Measurements from ENCODE around the gene HPGDS.
"Not testable (repeated sequence)": the region's sequence is repeated elsewhere in the genome, so short reads cannot be mapped to it uniquely, and the experiment has no call there.

Gene HPGDS

DNA sequence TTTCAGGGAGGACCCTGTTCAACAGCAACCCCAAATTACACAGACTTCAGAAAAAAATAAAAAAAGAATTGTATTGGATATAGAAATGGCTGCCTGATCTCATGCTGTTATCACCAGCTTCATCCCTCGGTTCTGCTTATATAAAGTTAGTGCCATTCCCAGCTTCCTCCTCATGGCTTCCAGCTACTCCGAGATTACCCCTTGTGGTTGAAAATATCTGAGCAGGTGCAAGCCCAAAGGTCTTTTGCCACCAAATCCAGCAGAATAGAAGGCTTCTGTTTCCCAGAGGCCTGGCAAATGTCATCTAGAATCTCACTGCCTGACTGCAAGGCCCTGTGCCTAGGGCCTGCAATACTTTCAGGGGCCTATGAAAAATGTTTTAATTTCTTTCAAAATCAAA, 13.8 kb upstream of the HPGDS start:
- no peak for DNase-seq

DNA sequence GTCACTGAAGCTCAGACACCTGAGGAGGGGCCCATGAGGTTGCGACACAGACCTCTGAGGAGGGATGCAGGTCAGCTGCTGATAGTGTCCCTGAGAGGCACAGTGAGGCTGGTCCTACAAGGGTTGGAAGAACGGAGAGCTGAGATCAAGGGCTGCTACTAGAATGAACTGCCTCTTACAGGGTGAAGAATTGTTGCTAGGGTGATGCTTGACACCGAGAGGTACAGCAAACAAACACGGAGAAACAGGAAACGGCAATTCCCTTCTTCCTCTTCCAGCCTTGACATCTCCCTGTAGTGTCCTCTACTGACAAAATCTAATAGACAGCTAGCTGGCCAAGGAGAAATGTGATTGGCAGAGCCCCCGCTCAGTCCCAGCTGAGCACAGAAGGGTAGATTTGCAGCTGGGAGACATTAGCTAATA, 11.8 kb upstream of the HPGDS start:
- DNase-seq = no peak

DNA sequence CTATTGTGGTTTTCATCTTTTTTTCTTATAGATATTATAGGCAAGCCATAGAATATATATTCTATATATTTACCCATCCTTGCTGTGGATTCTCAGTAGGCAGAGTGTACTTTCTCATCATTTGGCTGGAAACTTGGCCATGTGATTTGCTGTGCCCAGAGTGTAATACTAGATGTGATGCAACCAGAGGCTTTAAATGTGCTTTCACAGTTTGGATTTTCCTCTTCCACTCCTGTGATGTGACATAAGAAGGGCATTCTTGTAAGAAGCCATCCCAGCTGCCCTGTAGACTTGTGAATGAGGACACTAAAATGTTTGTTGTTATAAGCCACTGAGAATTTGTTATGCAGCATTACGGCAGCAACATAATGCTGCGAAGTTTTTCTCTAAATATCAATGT, 10.4 kb upstream of the HPGDS start:
- no peak for DNase-seq

DNA sequence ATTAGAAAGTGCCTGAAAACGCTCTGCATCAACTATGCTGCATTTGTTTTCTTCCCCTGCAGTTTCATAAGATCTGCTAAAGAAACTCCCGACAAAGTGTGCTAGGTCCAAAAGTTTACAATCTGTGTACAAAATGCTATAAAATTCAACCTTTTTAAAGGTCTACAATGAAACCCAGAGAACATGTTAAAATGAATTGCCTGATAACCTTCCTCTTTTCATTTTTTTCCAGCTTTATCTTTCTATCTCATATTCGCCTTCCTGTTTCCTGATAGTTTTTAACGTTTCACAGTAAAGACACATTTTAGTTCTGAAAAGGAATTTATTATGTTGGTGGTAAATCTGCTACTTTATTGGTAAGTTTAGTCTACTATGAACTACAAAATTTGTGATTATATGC, 9.5 kb upstream of the HPGDS start:
- no peak for DNase-seq

DNA sequence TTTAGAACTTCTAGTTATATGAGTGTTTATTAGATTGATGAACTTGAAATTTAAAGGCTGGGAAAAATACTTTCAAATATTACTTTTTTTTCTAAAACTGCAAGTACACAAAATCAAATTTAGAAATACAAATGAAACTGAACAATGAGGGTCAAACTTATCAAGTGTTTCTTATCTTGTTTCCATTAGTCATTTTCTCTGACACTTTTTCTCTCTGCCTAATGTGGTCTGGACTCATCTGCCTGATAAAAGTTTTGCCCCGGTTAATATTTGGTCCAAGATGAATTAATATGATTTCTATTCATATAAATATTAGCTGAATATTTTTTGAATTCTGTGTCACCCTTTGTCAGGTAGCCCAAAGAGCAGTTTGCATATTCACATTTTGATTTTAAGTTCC, 8.7 kb upstream of the HPGDS start:
- no peak for DNase-seq

DNA sequence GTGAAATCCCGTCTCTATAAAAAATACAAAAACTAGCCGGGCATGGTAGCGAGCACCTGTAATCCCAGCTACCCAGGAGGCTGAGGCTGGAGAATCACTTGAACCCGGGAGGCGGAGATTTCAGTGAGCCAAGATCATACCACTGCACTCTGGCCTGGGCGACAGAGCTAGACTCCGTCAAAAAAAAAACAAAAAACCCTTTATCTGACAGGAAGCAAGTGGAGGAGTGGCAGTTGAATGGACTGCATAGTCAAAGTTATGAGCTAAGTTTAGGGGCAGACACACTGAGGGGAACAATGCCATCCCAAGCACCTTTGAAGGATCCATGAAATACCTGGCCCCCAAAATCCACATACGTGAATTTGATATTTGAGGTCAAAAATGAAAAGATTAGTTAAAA, 7.5 kb upstream of the HPGDS start:
- DNase-seq = no peak

DNA sequence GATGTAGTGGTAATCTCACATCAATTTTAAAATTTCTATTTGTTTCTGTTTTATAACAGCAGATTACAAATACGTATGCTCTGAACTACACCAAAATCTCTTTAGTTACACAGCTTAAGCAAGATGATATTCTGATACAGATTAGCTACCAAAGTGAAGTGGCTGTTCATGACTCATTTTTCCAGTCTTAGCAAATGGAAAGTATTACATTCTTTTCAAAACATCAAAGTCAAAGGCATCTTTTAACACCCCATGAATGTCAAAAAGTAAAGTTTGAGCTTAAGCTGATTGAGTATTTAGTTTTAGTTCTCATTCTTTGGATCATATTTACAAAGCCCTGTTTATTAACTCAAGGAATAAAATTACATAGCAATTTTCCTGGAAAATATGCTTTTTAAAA, 6.6 kb upstream of the HPGDS start:
- DNase-seq = no peak

DNA sequence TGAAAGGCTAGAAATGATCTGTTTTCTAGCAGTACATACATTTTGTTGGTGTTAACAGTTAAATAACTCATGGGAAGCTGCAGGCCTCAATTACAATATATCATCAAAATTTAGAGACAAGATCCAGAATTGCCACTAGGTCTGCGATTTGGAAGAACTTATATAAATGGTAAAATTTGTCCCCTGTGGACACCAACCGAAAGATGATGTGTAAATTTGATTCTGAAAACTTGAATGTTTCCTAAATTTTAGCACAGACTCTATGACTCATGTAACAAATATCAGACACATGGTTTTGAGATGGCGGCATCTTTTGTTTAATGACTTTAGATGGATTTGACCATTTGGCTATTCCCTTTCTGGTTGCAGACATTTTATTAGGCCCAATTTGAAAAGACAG, 6.0 kb upstream of the HPGDS start:
- no peak for DNase-seq

DNA sequence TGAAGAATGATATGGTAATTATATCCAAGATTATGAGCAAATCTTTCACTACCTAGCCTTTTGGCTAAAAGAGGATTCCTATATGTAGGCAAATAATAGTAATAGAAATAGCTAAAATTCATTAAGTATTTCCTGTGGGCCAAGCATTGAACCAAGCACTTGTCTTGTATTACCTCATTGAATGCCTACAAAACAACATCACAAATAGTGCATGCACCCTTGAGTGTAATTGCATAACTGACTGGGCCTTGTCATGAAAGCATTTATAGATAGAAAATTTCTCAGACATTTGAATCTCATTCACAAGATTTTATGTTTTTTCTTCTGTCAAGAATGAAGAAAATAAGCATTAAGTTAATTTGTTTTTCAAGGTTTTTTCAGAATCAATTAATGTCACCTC, 3.9 kb upstream of the HPGDS start:
- no peak for DNase-seq

DNA sequence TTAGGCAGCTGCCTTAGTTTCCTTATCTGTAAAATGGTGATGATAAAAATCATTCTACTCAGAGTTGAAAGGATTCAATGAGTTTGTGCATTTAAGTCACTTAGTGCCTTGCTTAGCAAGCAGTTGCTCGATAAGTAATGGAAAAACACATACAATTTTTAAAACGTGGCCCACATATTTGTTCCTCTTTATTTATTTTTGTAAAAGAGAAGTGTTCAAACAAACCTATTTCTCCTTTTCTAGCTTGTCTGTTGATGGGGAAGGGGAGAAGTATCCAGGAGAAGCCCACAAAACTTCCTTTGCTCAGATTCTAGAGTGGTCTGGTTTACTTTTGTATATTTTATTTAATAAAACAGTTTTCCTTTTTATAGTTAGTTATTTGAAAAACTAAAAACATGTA, 3.3 kb upstream of the HPGDS start:
- DNase-seq = no peak

DNA sequence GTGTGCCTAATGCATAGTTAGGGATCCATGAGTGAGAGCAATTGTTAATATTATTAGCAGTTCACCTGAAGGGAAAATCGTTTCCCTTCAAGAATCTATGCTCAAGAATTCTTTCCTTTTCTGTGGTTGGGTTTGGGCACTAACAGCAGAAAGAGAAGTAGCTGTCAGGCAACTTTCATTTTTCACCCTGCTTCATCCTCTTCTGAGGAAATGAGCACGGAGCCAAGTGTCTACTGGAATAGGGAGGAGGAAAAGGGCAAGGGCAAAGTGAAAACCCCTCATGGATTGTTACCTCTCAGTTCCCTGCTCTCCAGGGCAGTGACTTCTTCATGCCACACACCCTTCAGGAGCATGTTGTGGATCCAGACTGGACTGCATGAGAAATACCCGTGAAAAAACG, 2.6 kb upstream of the HPGDS start:
- no peak for DNase-seq

DNA sequence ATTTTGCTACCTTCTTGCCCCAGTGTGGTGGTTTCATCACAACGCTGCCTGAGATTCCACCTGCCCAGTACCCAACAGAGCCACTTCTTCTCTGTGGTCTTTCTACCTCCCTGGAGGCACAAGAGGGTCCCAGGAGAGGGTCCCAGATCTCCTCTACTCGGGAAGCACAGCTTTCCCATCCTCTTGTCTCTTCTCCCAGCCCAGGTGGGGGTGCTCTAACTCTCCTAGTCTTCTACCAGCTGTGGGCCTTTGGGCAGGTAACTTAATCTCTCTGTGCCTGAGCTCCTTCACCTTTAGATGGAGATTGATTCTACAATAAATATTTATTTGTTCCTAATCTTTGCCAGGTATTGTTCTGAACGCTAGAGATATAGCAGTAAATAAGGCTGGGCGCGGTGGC, 1.8 kb upstream of the HPGDS start:
- no peak for DNase-seq

DNA sequence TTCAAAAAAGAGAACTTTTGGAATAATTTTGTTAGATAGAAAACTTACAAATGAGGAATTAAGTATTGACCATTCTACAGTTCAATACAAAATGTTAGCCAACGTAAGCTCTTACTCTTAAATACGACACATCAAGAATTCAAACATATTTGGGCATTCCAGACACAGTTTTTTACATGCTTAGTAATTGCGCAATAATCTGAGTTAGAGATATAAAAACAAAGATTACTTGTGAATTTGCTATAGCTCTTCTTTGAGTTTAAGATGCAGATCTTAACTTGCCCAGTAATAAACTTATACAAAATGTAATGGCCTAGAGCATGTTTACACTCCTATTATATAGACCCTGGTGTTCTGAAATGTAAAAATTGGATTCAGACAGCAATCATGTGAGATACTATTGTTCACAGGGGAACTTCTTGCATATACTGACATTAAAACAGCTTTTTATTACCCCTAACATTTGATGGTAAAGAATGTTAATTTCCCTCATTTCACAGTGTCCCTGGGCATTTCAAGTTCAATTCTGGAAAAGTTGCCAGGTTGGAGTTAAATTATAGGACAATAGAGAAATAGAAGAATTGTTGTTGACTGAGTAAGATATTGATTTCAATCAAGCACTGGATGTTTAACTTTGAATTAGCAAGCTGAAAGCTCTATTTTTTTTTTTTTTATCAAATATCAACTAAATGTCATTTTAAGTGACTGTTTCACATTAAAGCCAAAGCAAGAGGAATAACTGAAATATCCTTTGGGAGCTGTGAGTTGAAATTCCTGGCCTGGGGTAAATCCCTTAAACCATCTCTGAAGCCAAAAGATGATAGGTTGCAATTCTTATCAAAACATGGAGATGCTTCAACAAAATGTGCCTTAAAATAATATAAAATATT, 910 bp downstream of the HPGDS start:
- no peak for DNase-seq

DNA sequence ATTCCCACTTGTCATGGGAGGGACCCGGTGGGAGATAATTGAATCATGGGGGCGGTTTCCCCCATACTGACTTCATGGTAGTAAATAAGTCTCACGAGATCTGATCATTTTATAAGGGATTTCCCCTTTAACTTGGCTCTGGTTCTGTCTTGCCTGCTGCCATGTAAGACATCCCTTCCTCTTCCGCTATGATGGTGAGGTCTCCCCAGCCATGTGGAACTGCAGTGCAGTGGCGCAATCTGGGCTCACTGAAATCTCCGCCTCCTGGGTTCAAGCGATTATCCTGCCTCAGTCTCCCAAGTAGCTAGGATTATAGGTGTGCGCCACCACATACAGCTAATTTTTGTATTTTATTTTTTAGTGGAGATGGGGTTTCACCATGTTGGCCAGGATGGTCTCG, 2.9 kb downstream of the HPGDS start:
- no peak for DNase-seq

DNA sequence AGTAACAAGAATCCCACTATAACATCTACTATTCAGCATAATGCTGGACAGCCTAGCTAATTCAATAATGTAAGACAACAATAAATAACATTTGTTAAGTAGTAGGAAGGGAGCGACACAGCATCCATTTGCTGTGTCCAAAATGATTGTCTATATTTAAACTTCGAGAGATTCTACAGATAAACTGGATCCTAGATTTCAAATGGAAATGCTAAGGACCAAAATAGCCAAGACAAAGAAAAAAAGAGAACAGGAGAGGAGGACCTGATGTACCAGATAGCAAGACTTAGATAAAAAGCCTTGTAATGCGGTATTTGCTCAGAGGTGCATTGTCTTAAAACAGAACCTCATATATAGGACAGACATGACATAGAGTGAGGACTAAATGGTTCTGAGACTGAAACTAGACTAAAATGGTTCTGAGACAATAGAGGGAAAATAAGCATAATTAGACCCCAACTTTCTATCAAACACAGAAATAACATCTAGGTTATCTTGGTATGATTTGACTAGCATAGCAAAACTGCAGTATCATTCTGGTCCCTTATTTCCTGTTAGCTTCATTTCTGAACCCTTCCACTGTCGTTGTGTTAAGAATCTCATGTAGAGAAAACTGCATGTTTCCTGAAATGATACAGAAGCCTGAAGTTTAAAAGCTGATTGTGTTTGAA, 3.8 kb downstream of the HPGDS start:
- no peak for DNase-seq

DNA sequence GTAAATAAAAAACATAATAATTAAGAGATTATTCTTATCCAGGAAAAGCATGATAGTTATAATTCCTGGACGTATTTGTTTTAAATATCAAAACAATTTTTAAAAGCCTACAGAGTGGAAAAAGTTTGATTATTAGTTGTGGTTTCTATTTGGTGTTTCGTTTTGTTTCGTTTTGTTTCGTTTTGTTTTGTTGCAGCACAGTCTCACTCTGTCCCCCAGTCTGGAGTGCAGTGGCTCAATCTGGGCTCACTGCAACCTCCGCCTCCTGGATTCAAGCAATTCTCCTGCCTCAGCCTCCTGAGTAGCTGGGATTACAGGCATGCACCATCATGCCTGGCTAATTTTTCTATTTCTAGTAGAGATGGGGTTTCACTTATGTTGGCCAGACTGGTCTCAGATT, 5.8 kb downstream of the HPGDS start:
- DNase-seq = not testable (repeated sequence)

DNA sequence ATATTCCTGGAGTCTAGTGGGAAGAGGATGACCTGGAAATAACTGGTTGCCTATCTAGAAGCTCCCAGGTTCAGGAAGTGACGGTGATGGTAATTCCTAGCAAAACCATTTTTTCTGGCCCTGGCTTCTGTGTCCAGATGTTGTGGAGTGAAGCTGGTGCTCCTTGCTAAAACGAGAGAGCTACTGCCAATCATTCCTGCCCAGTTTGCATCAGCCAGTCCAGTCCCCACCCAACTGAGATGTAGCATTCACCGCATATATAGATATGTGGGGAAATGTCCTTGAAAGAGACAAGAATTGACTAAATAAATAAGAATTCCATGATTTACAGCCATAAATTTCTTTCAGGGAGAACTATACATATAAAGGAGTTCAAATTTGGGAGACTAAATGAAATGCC, 6.3 kb downstream of the HPGDS start:
- no peak for DNase-seq

DNA sequence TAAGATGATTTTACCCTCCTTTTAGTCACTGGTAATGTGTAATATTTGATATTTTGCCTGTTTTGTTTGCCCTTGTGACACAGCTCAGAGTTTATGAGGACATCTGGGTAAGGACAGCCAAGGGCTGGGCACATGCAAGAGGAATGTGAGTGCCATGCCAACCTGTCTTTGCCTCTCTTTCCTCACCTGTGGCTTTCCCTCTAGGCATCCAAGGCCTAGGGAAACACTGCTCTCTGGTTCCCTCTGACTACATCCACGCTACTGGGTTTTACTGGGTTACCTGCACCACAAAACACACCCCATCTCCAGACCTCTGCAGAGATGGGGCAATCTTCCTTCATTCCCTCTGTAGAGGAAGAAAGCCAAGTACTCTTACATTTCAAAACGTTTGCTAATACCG, 7.7 kb downstream of the HPGDS start:
- no peak for DNase-seq

DNA sequence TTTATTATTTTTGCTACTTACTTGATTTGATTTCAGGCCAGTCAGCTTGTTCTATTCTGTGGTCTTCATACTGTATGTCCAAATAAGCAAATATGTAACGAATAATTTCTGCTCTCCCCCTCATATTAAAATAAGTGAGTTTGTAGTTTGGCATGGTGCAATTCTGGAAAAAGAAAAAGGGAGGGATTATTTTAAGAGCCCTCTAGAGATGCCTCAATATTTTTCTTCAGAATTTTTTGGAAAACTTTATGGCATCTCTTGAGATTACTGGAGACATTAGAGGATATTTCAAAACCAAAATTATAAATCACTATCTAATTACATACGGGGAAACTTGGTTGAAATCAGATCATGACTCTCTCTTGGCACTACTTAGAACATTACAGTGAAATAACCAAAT, 8.2 kb downstream of the HPGDS start:
- no peak for DNase-seq

DNA sequence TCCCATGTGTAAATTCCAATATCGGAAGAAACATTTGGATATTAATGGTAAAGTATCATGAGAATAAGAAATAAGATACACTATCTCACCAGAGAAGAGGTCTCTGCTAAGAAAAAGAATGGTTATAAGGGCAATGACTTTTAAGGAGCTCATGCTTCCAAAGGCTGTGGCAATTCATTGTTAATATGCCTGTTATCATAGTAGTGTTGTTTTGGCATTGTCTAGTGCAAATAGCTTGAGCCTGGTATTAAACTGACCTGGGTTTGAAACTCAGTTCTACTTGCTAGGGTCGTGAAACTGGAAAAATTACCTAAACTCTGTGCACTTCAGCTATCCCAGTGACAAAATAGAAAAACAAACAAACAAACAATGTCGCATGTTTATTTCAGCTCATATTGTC, 8.8 kb downstream of the HPGDS start:
- DNase-seq = no peak

DNA sequence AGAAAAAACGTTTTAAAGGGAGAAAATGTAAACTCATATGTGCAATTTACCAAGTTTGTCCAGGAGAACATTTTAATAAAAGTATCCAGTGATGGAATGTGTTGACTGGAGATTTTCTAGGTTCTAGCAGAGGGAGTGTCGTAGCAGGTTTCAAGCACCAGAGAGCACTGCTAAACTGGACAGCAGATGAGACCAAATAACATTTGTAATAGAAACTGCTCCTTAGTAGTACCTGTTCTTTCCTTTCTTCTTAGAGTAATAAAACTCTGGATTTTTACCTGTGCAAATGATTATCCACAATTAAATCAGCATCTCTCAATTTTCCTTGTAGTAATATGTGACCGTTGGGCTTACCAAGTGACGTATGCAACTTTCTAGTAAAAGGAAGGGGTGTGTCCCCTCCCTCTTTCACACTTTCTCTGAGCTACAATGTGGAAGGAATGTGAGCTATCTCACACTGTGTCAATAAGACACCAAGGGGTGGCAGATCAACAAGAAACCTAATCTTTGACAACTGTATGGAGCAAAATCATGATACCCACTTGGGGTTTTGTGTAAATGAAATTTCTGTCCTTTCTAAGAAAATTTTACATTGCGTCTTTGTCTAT, 9.5 kb downstream of the HPGDS start:
- no peak for DNase-seq

DNA sequence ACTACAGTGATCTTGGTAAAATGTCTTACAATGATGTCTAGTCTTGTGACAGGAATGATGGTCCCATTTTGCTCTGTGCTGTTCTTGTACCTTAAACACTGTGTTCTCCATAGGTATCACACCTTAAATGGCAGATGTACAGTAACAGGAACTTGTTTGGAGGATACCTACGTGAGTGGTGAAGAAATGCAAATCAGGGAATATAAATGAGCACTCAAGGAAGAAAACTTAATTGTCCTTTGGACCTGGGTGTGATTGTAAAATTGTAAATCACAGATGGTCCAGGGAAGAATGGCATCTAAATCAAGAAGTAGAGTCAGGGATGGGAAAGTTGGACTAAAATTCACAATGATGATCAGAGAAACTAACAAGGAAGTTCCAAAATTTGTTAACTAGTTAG, 12.7 kb downstream of the HPGDS start:
- DNase-seq = no peak

DNA sequence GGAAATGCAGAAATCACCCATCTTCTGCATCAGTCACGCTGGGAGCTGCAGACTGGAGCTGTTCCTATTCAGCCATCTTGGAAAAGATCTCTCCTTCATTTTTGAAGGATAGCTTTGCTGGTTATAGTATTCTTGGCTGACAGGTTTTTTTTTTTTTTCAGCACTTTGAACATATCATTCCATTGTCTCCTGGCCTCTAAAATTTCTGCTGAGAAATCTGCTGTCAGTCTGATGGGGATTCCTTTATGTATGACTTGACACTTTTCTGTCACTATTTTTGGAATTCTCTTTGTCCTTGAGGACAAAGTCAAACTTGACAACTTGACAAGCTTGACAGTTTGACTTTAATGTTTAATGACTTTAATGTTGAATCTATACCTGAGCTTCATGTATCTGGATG, 16.8 kb downstream of the HPGDS start:
- DNase-seq = no peak

DNA sequence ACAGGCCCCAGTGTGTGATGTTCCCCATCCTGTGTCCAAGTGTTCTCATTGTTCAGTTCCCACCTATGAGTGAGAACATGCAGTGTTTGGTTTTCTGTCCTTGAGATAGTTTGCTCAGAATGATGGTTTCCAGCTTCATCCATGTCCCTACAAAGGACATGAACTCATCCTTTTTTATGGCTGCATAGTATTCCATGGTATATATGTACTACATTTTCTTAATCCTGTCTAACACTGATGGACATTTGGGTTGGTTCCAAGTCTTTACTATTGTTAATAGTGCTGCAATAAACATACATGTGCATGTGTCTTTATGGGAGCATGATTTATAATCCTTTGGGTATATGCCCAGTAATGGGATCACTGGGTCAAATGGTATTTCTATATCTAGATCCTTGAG, 22.7 kb downstream of the HPGDS start:
- DNase-seq = not testable (repeated sequence)
